ENCODE measurements around the gene CTU2. TPM values are rescaled to one million over a fixed set of nuclear protein-coding genes. Genes with fewer than 3 reads are reported as not detected.

The CTU2 gene
- total and polyA plus RNA-seq, 9 of the 15 experiments (the other 6 are each of a cell fraction or from before 2014, with no cell fraction given) = 1.3 to 105 (median 23.2) TPM

DNA sequence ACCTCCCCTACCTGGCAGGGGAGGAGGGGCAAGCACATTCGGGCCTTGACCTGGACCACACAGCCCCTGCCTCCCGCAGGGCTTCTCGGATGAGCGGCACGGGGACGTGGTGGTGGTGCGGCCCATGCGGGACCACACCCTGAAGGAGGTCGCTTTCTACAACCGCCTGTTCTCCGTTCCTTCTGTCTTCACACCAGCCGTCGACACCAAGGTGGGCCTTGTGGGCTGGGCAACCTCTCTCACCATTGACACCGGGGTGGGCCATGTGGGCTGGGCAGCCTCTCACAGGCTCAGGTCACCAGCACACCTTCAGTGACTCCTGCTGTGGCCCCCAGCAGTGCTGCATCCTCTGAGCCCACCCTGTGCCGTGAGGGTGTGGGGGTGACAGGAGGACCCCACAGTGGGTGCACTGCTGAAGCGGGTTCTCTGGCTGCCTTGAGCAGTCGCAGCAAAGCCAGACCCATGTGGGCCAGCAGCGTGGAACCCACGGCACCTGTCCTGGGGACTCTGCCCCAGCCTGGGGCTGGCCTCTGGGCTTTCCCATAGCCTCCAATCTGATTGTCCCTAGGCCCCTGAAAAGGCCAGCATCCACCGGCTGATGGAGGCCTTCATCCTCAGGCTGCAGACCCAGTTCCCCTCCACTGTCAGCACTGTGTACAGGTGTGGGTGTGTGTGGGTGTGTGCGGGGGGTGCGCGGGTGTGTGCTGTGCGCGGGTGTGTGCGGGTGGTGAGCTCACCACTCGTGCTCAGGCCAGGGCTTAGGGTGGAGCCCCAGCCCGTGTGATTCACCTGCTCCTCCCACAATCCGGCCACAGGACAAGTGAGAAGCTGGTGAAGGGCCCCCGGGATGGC lies 7.5 kb downstream of the CTU2 start:
- ChIA-PET CTCF (ENCODE audit: low intra/inter-chr PET ratio) (no interaction called here), POLR2A (interaction anchor here (0.9 kb wide), 1 partner anchor 18 kb away, joined by 3 read pairs; no protein-coding TSS in a partner anchor)
- peaks cover 3% of the 10 kb centered on the region for H3K9me1 ChIP-seq (ENCODE audit: control insufficient read depth, insufficient read depth, low read length)
- H3K36me3 ChIP-seq (ENCODE audit: control insufficient read depth, insufficient read depth, low read length) = peaks cover 94% of the 10 kb centered on the region
- no peak overlapping the region for H3K4me3 ChIP-seq
- peaks cover 17% of the 10 kb centered on the region; the same call in 1 of the 2 replicates for H4K20me1 ChIP-seq (replicated peaks; ENCODE audit: control insufficient read depth, insufficient read depth, low read length)
- H3K27me3 ChIP-seq (ENCODE audit: control insufficient read depth in 2 of 2, insufficient read depth in 2 of 2, low read length in 2 of 2) = no peaks in the 10 kb centered on the region; a peak in 1 of 5 replicates
- no peak overlapping the region for H3K4me2 ChIP-seq (ENCODE audit: insufficient read depth, low read length)
- H3K9ac ChIP-seq (ENCODE audit: insufficient read depth in 1 of 2, low read depth in 2 of 2, low read length in 2 of 2) = no peak overlapping the region
- 0 out of 2 replicates have a peak, but pooled peaks cover 2% of the 10 kb centered on the region for H3K9me3 ChIP-seq (replicated peaks; ENCODE audit: control insufficient read depth, insufficient read depth, low read depth, low read length)
- peak in 3 of 4 experiments; percentile 48 to 72 (median 54) for DNase-seq (ENCODE audit: extremely low read depth in 1 of 4, low spot score in 3 of 4)
- WGBS (ENCODE audit: insufficient coverage, low coverage, missing lambda C conversion rate) = 79% methylated on average over 28 of the region's 30 CpGs
- peaks cover 0 to 65% of the 10 kb centered on the region in 2 experiments; a peak in 1 of 5 replicates for H3K4me1 ChIP-seq (replicated peaks in 1 of 2; ENCODE audit: control insufficient read depth in 2 of 2, insufficient read depth in 2 of 2, low read length in 2 of 2)
- in situ Hi-C loops (cut with MboI) = no loop called here
- ATAC-seq = peak; percentile 64
- peaks cover 21% of the 10 kb centered on the region for H3K79me2 ChIP-seq (ENCODE audit: control insufficient read depth, insufficient read depth, low read length)
- H2AFZ ChIP-seq (ENCODE audit: low read depth, low read length) = no peak overlapping the region
- no TSS peak for BruUV-seq (replicated peaks)
- intact Hi-C loops (cut with micrococcal nuclease) = no loop called here
- no peak for FAIRE-seq
- no peak overlapping the region for H3K27ac ChIP-seq (ENCODE audit: extremely low read depth, low read depth, low read length)
- no peak for TF ChIP-seq BRCA1 (IDR thresholded peaks at IDR 0.05)
- TF ChIP-seq BRCA1 (CRISPR knock-in tag; IDR thresholded peaks at IDR 0.05) = no peak
- TF ChIP-seq, protein P1, sequence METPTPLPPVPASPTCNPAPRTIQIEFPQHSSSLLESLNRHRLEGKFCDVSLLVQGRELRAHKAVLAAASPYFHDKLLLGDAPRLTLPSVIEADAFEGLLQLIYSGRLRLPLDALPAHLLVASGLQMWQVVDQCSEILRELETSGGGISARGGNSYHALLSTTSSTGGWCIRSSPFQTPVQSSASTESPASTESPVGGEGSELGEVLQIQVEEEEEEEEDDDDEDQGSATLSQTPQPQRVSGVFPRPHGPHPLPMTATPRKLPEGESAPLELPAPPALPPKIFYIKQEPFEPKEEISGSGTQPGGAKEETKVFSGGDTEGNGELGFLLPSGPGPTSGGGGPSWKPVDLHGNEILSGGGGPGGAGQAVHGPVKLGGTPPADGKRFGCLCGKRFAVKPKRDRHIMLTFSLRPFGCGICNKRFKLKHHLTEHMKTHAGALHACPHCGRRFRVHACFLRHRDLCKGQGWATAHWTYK (CRISPR knock-in tag; IDR thresholded peaks at IDR 0.05) = no peak
- no peak for TF ChIP-seq STAG1 (CRISPR knock-in tag; IDR thresholded peaks at IDR 0.05; ENCODE audit: borderline replicate concordance)
- TF ChIP-seq KLF13 (tag; IDR thresholded peaks at IDR 0.05; ENCODE audit: borderline replicate concordance, low read depth) = no peak
- TF ChIP-seq, protein P2, sequence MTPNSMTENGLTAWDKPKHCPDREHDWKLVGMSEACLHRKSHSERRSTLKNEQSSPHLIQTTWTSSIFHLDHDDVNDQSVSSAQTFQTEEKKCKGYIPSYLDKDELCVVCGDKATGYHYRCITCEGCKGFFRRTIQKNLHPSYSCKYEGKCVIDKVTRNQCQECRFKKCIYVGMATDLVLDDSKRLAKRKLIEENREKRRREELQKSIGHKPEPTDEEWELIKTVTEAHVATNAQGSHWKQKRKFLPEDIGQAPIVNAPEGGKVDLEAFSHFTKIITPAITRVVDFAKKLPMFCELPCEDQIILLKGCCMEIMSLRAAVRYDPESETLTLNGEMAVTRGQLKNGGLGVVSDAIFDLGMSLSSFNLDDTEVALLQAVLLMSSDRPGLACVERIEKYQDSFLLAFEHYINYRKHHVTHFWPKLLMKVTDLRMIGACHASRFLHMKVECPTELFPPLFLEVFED (CRISPR knock-in tag; conservative IDR thresholded peaks at IDR 0.05) = no peak
- TF ChIP-seq ZBTB7A (IDR thresholded peaks at IDR 0.05; ENCODE audit: borderline replicate concordance, control insufficient read depth, low read depth, low read length) = peak; percentile 24; the same call in 1 of the 2 replicates
- no peak for TF ChIP-seq CBFA2T2 (conservative IDR thresholded peaks at IDR 0.05)
- TF ChIP-seq DIDO1 (tag; IDR thresholded peaks at IDR 0.05; ENCODE audit: low read depth) = no peak
- TF ChIP-seq ZNF12 (CRISPR knock-in tag; IDR thresholded peaks at IDR 0.05) = no peak
- TF ChIP-seq MYC (IDR thresholded peaks at IDR 0.05; ENCODE audit: low read depth, low read length) = no peak
- no peak for TF ChIP-seq MYC (CRISPR knock-in tag; IDR thresholded peaks at IDR 0.05; ENCODE audit: borderline replicate concordance, low read depth)
- no peak for TF ChIP-seq CREB1 (IDR thresholded peaks at IDR 0.05)
- no peak for TF ChIP-seq CREB1 (CRISPR knock-in tag; IDR thresholded peaks at IDR 0.05)
- no peak for TF ChIP-seq HIVEP1 (CRISPR knock-in tag; IDR thresholded peaks at IDR 0.05)
- no peak for TF ChIP-seq RNF2 (IDR thresholded peaks at IDR 0.05)
- TF ChIP-seq CHCHD3 (CRISPR knock-in tag; IDR thresholded peaks at IDR 0.05) = no peak
- TF ChIP-seq MTA2 (IDR thresholded peaks at IDR 0.05; ENCODE audit: low read depth) = no peak
